WTC11 (cell line): ENCODE data around the gene F11R. TPM values are rescaled to one million over a fixed set of nuclear protein-coding genes. Genes with fewer than 3 reads are reported as not detected.
A peak's percentile ranks its signal among the peaks of the same experiment; 100 is the strongest.

Experiments
- ATAC-seq: fragments of 200-7000 bp; cut with Tn5 transposase; 2 replicates; pipeline ENCODE4 v1.10.0; 2021; ENCODE audit warnings: mild to moderate bottlenecking, moderate library complexity
- Bru-seq: library from RNA; stranded (reverse); fragments of 400-500 nt; gene quantifications from one replicate; lab custom pipeline; 2021; lab: Mats Ljungman, UMichigan
- CTCF ChIA-PET: fragments of 300-600 bp; sonication (Branson Sonifier 250); formaldehyde crosslinking; loops from one replicate; lab custom pipeline; 2021; ENCODE audit warnings: antibody characterized with exemption; lab: Charles Lee
- POLR2A ChIA-PET: fragments of 350-600 bp; sonication (Branson Sonifier 250); formaldehyde crosslinking; loops from one replicate; lab custom pipeline; 2021; ENCODE audit warnings: antibody characterized with exemption; lab: Charles Lee
- DNase-seq: peaks from one replicate; pipeline ENCODE4 v3.0.0; 2021; ENCODE audit warnings: low spot score
- H3K27ac Mint-ChIP-seq: 2 replicates; pipeline ENCODE4 v1.8.0; 2021; ENCODE audit warnings: mixed read lengths
- H3K27me3 Mint-ChIP-seq: 2 replicates; pipeline ENCODE4 v1.8.0; 2021; ENCODE audit warnings: low read depth, mild to moderate bottlenecking, moderate library complexity, mixed read lengths
- H3K36me3 Mint-ChIP-seq: 2 replicates; pipeline ENCODE4 v1.8.0; 2021; ENCODE audit warnings: mixed read lengths
- H3K4me1 Mint-ChIP-seq: 2 replicates; pipeline ENCODE4 v1.8.0; 2022; ENCODE audit warnings: mixed read lengths
- H3K4me3 Mint-ChIP-seq: 2 replicates; pipeline ENCODE4 v1.8.0; 2021; ENCODE audit warnings: mild to moderate bottlenecking, moderate library complexity, mixed read lengths
- H3K9me3 Mint-ChIP-seq: 2 replicates; pipeline ENCODE4 v1.8.0; 2021; ENCODE audit warnings: mixed read lengths
- CREB1 ChIP-seq: sonication (generic); formaldehyde crosslinking; IDR thresholded peaks from 2 replicates; pipeline ENCODE4 v1.8.0; 2023; ENCODE audit warnings: mild to moderate bottlenecking, missing genetic modification reagents
- GRHL2 ChIP-seq: fragments of 250-450 bp; sonication (Bioruptor Pico); IDR thresholded peaks from 2 replicates; pipeline ENCODE4 v1.8.0; 2022; ENCODE audit warnings: mild to moderate bottlenecking, moderate library complexity; ENCODE audit not compliant: insufficient replicate concordance, severe bottlenecking
- KAT7 ChIP-seq: sonication (generic); formaldehyde crosslinking; IDR thresholded peaks from 2 replicates; pipeline ENCODE4 v1.8.1; 2023; ENCODE audit warnings: missing genetic modification reagents, mild to moderate bottlenecking, borderline replicate concordance
- MYBL2 ChIP-seq: sonication (generic); formaldehyde crosslinking; IDR thresholded peaks from 2 replicates; pipeline ENCODE4 v1.8.1; 2023; ENCODE audit warnings: mild to moderate bottlenecking, moderate library complexity, missing genetic modification reagents
- NFE2L1 ChIP-seq: sonication (generic); formaldehyde crosslinking; IDR thresholded peaks from 2 replicates; pipeline ENCODE4 v1.8.1; 2023; ENCODE audit warnings: missing genetic modification reagents
- NFYB ChIP-seq: sonication (generic); formaldehyde crosslinking; conservative IDR thresholded peaks from 2 replicates; pipeline ENCODE4 v1.8.0; 2022; ENCODE audit warnings: low read depth, missing genetic modification reagents
- NR3C1 ChIP-seq: sonication (generic); formaldehyde crosslinking; conservative IDR thresholded peaks from 2 replicates; pipeline ENCODE4 v1.8.1; 2023; ENCODE audit warnings: low read depth, mild to moderate bottlenecking, missing genetic modification reagents
- SP1 ChIP-seq: sonication (generic); formaldehyde crosslinking; conservative IDR thresholded peaks from 2 replicates; pipeline ENCODE4 v1.8.1; 2022; ENCODE audit warnings: missing genetic modification reagents
- TCF7 ChIP-seq: sonication (generic); formaldehyde crosslinking; IDR thresholded peaks from 2 replicates; pipeline ENCODE4 v1.8.0; 2022; ENCODE audit warnings: mild to moderate bottlenecking, low read depth, missing genetic modification reagents, moderate library complexity
- TP53 ChIP-seq: sonication (generic); formaldehyde crosslinking; IDR thresholded peaks from 2 replicates; pipeline ENCODE4 v1.8.1; 2023; ENCODE audit warnings: mild to moderate bottlenecking, missing genetic modification reagents
- ZNF121 ChIP-seq: sonication (generic); formaldehyde crosslinking; IDR thresholded peaks from 2 replicates; pipeline ENCODE4 v1.8.0; 2023; ENCODE audit warnings: missing genetic modification reagents
- ZNF219 ChIP-seq: sonication (generic); formaldehyde crosslinking; IDR thresholded peaks from 2 replicates; pipeline ENCODE4 v1.8.0; 2023; ENCODE audit warnings: missing genetic modification reagents, mild to moderate bottlenecking, borderline replicate concordance
- ZNF263 ChIP-seq: sonication (generic); formaldehyde crosslinking; IDR thresholded peaks from 2 replicates; pipeline ENCODE4 v1.8.1; 2022; ENCODE audit warnings: low read depth, mild to moderate bottlenecking, moderate library complexity, missing genetic modification reagents
- ZNF396 ChIP-seq: fragments of 250-450 bp; sonication (Bioruptor Pico); IDR thresholded peaks from 2 replicates; pipeline ENCODE4 v1.8.0; 2021; ENCODE audit warnings: mild to moderate bottlenecking, moderate library complexity, borderline replicate concordance
- ZNF416 ChIP-seq: fragments of 250-450 bp; sonication (Bioruptor Pico); IDR thresholded peaks from 2 replicates; pipeline ENCODE4 v1.9.0; 2021; ENCODE audit warnings: mild to moderate bottlenecking, inconsistent platforms
- ZNF671 ChIP-seq: fragments of 250-450 bp; sonication (Bioruptor Pico); IDR thresholded peaks from 2 replicates; pipeline ENCODE4 v1.8.0; 2021; ENCODE audit warnings: mild to moderate bottlenecking
- long read RNA-seq, 3 experiments: library from RNA in 1 of 3; library from capped mRNA in 1 of 3; library from polyadenylated mRNA in 1 of 3; unstranded in 2 of 3; stranded (forward) in 1 of 3; transcript quantifications; one replicate each; pipeline ENCODE4 v2.0.0, GENCODE V29; 2021
- total RNA-seq: library from RNA; stranded (reverse); gene quantifications from 3 replicates; pipeline ENCODE4 v1.2.3, GENCODE V29; 2021
- TF ChIP-seq, protein P1 (sequence below): sonication (generic); formaldehyde crosslinking; IDR thresholded peaks from 2 replicates; pipeline ENCODE4 v1.8.0; 2022; ENCODE audit warnings: mild to moderate bottlenecking, missing genetic modification reagents
- TF ChIP-seq, protein P2 (sequence below): sonication (generic); formaldehyde crosslinking; IDR thresholded peaks from 2 replicates; pipeline ENCODE4 v1.8.0; 2022; ENCODE audit warnings: mild to moderate bottlenecking, missing genetic modification reagents
- TF ChIP-seq, protein P3 (sequence below): sonication (generic); formaldehyde crosslinking; IDR thresholded peaks from 2 replicates; pipeline ENCODE4 v1.8.0; 2022; ENCODE audit warnings: mild to moderate bottlenecking, missing genetic modification reagents
- TF ChIP-seq, protein P4 (sequence below): fragments of 250-450 bp; sonication (Bioruptor Pico); conservative IDR thresholded peaks from 2 replicates; pipeline ENCODE4 v1.9.0; 2021; ENCODE audit warnings: mild to moderate bottlenecking
- TF ChIP-seq, protein P5 (sequence below): sonication (generic); formaldehyde crosslinking; IDR thresholded peaks from 2 replicates; pipeline ENCODE4 v1.8.1; 2023; ENCODE audit warnings: mild to moderate bottlenecking, missing genetic modification reagents, moderate library complexity
- TF ChIP-seq, protein P6 (sequence below): fragments of 250-450 bp; sonication (Bioruptor Pico); IDR thresholded peaks from 2 replicates; pipeline ENCODE4 v1.8.0; 2021; ENCODE audit warnings: mild to moderate bottlenecking
- TF ChIP-seq, protein P7 (sequence below): sonication (generic); formaldehyde crosslinking; IDR thresholded peaks from 2 replicates; pipeline ENCODE4 v1.8.1; 2023; ENCODE audit warnings: mild to moderate bottlenecking, missing genetic modification reagents
- TF ChIP-seq, protein P8 (sequence below): sonication (generic); formaldehyde crosslinking; IDR thresholded peaks from 2 replicates; pipeline ENCODE4 v1.8.1; 2022; ENCODE audit warnings: low read depth, mild to moderate bottlenecking, moderate library complexity, missing genetic modification reagents, borderline replicate concordance

Gene F11R
- total RNA-seq, result 202 to 213 TPM (median 203 TPM) in 3 replicates
- percentile 97 among the genes with signal in this experiment for Bru-seq, nascent RNA
- long read RNA-seq, experiment 1, partial matches to known transcripts, result 32 of 150 reads
- long read RNA-seq, experiment 1, other reads (novel, unspliced or antisense), result 118 of 150 reads
- long read RNA-seq, experiment 2, partial matches to known transcripts, result 8 of 247 reads
- long read RNA-seq, experiment 2, other reads (novel, unspliced or antisense), result 239 of 247 reads
- long read RNA-seq, experiment 3, partial matches to known transcripts, result 0 of 3 reads
- long read RNA-seq, experiment 3, other reads (novel, unspliced or antisense), result 3 of 3 reads

DNA sequence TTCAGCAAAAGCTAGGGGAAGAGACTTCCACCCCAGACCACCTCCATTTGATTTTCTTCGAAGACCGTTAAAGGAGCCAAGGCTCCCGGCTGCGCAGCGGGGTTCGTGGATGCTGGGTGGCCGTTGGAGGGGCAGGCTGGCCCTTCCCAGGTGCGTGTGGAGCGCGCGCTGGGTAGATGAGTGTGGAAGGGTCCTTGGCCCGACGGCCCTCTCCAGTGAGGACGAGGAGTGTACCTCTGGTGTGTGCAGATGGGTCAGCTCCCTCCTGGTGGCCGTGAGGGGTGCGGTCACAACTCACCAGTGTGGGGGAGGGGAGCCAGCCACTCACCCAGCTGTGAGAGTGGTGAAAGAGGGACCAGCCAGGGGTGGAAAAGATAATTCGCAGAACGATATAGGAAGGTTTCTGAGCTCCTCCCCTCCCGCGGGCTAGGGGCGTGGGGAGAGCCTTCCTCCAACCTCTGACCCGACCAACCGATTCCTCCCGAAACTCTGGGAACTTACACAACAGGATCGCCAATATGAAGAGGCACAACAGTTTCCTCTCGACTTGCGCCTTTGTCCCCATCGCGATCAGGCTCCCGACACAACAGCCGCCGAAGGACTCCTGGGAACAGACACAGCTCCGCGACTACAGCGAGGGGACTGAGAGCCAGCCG is at the start of gene F11R:
F11R (minus strand) TSS at position 644 of the 656 bp plus-strand sequence; CDS start at position 565, 79 bp downstream.
- peak; percentile 23 for ATAC-seq
- Mint-ChIP-seq H3K36me3 (peaks cover 4% of the 10 kb centered on the region; the same call in 1 of the 2 replicates), H3K27ac (peak within 1 kb of the TSS; percentile 100), H3K9me3 (no peaks in the 10 kb centered on the region), H3K4me1 (peaks cover 50% of the 10 kb centered on the region), H3K4me3 (peak within 1 kb of the TSS; percentile 87), H3K27me3 (no peaks in the 10 kb centered on the region)
- POLR2A ChIA-PET, result interaction anchor here (0.5 to 2.8 kb wide), 19 partner anchors 9 to 354 kb away, joined by 3 to 24 read pairs (median 5); partner anchors contain the start of genes DEDD, KLHDC9, NDUFS2 and TSTD1
- DNase-seq, result peak; percentile 61
- CTCF ChIA-PET, result interaction anchor here (0.6 to 3.6 kb wide), 26 partner anchors 10 to 851 kb away, joined by 3 to 47 read pairs (median 5); partner anchors contain the start of genes ADAMTS4, KLHDC9, PPOX and TOMM40L
- TF ChIP-seq ZNF416 (CRISPR knock-in tag) (no peak), ZNF263 (no peak), TCF7 (CRISPR knock-in tag) (no peak), GRHL2 (CRISPR knock-in tag) (no peak), ZNF219 (CRISPR knock-in tag) (no peak), NFYB (CRISPR knock-in tag) (no peak), MYBL2 (CRISPR knock-in tag) (0 out of 2 replicates have a peak, but pooled peaks have one; percentile 45), KAT7 (CRISPR knock-in tag) (no peak), ZNF121 (no peak), ZNF671 (CRISPR knock-in tag) (no peak), SP1 (CRISPR knock-in tag) (no peak), NFE2L1 (CRISPR knock-in tag) (no peak), CREB1 (CRISPR knock-in tag) (no peak), ZNF396 (CRISPR knock-in tag) (no peak), TP53 (CRISPR knock-in tag) (no peak), NR3C1 (no peak)
- TF ChIP-seq, protein P1, sequence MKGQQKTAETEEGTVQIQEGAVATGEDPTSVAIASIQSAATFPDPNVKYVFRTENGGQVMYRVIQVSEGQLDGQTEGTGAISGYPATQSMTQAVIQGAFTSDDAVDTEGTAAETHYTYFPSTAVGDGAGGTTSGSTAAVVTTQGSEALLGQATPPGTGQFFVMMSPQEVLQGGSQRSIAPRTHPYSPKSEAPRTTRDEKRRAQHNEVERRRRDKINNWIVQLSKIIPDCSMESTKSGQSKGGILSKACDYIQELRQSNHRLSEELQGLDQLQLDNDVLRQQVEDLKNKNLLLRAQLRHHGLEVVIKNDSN (CRISPR knock-in tag), result no peak
- TF ChIP-seq, protein P2, sequence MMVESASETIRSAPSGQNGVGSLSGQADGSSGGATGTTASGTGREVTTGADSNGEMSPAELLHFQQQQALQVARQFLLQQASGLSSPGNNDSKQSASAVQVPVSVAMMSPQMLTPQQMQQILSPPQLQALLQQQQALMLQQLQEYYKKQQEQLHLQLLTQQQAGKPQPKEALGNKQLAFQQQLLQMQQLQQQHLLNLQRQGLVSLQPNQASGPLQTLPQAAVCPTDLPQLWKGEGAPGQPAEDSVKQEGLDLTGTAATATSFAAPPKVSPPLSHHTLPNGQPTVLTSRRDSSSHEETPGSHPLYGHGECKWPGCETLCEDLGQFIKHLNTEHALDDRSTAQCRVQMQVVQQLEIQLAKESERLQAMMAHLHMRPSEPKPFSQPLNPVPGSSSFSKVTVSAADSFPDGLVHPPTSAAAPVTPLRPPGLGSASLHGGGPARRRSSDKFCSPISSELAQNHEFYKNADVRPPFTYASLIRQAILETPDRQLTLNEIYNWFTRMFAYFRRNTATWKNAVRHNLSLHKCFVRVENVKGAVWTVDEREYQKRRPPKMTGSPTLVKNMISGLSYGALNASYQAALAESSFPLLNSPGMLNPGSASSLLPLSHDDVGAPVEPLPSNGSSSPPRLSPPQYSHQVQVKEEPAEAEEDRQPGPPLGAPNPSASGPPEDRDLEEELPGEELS (CRISPR knock-in tag), result 0 out of 2 replicates have a peak, but pooled peaks have one; percentile 72
- TF ChIP-seq, protein P3, sequence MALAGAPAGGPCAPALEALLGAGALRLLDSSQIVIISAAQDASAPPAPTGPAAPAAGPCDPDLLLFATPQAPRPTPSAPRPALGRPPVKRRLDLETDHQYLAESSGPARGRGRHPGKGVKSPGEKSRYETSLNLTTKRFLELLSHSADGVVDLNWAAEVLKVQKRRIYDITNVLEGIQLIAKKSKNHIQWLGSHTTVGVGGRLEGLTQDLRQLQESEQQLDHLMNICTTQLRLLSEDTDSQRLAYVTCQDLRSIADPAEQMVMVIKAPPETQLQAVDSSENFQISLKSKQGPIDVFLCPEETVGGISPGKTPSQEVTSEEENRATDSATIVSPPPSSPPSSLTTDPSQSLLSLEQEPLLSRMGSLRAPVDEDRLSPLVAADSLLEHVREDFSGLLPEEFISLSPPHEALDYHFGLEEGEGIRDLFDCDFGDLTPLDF (CRISPR knock-in tag), result no peak
- TF ChIP-seq, protein P4, sequence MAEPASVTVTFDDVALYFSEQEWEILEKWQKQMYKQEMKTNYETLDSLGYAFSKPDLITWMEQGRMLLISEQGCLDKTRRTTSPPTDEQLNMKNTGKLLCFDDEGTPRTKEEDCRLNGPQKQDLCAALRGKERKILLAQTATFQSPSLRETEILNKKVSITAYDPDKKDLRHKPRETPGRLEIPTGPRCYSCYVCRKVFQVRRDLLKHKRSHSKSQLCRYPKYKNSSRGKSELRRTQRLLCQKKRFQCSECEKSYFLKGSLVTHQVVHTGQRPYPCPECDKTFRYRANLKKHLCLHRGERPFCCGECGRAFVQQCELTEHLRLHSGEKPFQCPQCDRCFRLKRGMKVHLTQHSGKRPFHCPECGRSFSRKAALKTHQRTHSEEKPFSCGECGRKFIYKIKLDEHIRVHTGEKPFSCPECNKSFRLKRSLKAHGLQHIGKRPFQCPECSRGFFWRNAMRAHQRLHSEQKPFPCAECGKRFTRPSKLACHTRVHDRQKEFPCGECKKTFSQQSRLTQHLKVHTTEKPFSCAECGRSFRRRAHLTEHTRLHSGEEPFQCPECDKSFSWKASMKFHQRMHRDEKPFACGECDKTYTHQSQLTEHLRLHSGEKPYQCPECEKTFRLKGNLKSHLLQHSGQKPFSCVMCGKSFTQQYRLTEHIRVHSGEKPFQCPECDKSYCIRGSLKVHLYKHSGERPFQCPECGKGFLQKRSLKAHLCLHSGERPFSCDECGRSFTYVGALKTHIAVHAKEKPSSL (CRISPR knock-in tag), result no peak
- TF ChIP-seq, protein P5, sequence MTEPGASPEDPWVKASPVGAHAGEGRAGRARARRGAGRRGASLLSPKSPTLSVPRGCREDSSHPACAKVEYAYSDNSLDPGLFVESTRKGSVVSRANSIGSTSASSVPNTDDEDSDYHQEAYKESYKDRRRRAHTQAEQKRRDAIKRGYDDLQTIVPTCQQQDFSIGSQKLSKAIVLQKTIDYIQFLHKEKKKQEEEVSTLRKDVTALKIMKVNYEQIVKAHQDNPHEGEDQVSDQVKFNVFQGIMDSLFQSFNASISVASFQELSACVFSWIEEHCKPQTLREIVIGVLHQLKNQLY (CRISPR knock-in tag), result no peak
- TF ChIP-seq, protein P6, sequence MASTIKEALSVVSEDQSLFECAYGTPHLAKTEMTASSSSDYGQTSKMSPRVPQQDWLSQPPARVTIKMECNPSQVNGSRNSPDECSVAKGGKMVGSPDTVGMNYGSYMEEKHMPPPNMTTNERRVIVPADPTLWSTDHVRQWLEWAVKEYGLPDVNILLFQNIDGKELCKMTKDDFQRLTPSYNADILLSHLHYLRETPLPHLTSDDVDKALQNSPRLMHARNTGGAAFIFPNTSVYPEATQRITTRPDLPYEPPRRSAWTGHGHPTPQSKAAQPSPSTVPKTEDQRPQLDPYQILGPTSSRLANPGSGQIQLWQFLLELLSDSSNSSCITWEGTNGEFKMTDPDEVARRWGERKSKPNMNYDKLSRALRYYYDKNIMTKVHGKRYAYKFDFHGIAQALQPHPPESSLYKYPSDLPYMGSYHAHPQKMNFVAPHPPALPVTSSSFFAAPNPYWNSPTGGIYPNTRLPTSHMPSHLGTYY (CRISPR knock-in tag), result no peak
- TF ChIP-seq, protein P7, sequence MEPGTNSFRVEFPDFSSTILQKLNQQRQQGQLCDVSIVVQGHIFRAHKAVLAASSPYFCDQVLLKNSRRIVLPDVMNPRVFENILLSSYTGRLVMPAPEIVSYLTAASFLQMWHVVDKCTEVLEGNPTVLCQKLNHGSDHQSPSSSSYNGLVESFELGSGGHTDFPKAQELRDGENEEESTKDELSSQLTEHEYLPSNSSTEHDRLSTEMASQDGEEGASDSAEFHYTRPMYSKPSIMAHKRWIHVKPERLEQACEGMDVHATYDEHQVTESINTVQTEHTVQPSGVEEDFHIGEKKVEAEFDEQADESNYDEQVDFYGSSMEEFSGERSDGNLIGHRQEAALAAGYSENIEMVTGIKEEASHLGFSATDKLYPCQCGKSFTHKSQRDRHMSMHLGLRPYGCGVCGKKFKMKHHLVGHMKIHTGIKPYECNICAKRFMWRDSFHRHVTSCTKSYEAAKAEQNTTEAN, result peak; percentile 23; the same call in 1 of the 2 replicates
- TF ChIP-seq, protein P8, sequence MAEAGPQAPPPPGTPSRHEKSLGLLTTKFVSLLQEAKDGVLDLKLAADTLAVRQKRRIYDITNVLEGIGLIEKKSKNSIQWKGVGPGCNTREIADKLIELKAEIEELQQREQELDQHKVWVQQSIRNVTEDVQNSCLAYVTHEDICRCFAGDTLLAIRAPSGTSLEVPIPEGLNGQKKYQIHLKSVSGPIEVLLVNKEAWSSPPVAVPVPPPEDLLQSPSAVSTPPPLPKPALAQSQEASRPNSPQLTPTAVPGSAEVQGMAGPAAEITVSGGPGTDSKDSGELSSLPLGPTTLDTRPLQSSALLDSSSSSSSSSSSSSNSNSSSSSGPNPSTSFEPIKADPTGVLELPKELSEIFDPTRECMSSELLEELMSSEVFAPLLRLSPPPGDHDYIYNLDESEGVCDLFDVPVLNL, result no peak
